ENCODE data around the gene DPPA5.

The DPPA5 gene

DNA sequence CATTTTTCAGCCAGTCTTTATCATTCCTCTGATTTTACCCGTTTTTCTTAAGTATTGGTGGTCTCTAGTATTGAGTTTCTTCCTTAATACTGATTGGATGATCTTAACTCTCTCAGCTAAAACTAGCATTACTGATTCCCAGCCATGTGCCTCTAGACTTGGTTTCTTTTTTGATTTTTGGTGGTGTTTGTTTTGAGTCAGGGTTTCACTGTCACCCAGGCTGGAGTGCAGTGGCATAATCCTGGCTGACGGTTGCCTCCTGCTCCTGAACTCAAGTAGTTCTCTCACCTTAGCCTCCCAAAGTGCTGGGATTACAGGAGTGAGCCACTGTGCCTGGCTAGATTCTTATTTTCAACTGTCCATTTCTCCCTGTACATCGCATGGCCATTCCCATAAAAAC lies 24.9 kb downstream of the DPPA5 start:
- TF ChIP-seq TAF1 (IDR thresholded peaks at IDR 0.05; ENCODE audit: borderline replicate concordance, insufficient read depth, low read length) (no peak), SIN3A (IDR thresholded peaks at IDR 0.05; ENCODE audit: borderline replicate concordance, insufficient read depth, low read length) (no peak), POLR2AphosphoS5 (IDR thresholded peaks at IDR 0.05; ENCODE audit: low read depth, low read length) (no peak), FOXP2 (optimal IDR thresholded peaks at IDR 0.05; ENCODE audit: borderline replicate concordance, extremely low read depth, extremely low read length, insufficient read depth) (no peak)
- TF ChIP-seq, protein P1, sequence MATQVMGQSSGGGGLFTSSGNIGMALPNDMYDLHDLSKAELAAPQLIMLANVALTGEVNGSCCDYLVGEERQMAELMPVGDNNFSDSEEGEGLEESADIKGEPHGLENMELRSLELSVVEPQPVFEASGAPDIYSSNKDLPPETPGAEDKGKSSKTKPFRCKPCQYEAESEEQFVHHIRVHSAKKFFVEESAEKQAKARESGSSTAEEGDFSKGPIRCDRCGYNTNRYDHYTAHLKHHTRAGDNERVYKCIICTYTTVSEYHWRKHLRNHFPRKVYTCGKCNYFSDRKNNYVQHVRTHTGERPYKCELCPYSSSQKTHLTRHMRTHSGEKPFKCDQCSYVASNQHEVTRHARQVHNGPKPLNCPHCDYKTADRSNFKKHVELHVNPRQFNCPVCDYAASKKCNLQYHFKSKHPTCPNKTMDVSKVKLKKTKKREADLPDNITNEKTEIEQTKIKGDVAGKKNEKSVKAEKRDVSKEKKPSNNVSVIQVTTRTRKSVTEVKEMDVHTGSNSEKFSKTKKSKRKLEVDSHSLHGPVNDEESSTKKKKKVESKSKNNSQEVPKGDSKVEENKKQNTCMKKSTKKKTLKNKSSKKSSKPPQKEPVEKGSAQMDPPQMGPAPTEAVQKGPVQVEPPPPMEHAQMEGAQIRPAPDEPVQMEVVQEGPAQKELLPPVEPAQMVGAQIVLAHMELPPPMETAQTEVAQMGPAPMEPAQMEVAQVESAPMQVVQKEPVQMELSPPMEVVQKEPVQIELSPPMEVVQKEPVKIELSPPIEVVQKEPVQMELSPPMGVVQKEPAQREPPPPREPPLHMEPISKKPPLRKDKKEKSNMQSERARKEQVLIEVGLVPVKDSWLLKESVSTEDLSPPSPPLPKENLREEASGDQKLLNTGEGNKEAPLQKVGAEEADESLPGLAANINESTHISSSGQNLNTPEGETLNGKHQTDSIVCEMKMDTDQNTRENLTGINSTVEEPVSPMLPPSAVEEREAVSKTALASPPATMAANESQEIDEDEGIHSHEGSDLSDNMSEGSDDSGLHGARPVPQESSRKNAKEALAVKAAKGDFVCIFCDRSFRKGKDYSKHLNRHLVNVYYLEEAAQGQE (IDR thresholded peaks at IDR 0.05; ENCODE audit: insufficient read depth in 1 of 2, low read depth in 2 of 2, low read length in 2 of 2): no peak

- TF ChIP-seq POLR2AphosphoS5 (IDR thresholded peaks at IDR 0.05; ENCODE audit: low read depth, low read length): no peak
- TF ChIP-seq, protein P1 (IDR thresholded peaks at IDR 0.05; ENCODE audit: insufficient read depth in 1 of 2, low read depth in 2 of 2, low read length in 2 of 2): no peak
- TF ChIP-seq FOXP2 (optimal IDR thresholded peaks at IDR 0.05; ENCODE audit: borderline replicate concordance, extremely low read depth, extremely low read length, insufficient read depth): no peak
- no peak for TF ChIP-seq SIN3A (IDR thresholded peaks at IDR 0.05; ENCODE audit: borderline replicate concordance, insufficient read depth, low read length)
- no peak for TF ChIP-seq TAF1 (IDR thresholded peaks at IDR 0.05; ENCODE audit: borderline replicate concordance, insufficient read depth, low read length)
These were observed 25.3 kb downstream of the DPPA5 start for GRCh38 chr6:73328790-73329189.

DNA sequence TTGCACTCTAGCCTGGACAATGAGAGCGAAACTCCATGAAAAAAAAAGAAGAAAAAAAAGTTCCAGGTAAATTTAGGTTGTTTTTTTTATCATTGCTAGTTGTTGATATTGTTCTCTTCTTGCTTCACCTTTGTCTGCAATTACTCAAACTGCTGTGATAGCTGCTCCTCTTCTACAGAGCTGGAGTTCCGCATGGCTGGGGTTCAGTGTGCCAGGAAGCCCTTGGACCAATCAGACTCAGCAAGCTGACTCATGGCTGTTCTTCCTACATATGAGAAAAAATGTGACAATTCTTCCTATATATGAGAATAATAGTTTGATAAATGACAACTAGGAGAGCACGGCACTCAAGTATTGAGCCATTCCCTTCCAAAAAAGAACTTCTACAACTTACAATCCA lies 28.4 kb downstream of the DPPA5 start:
- no peak for TF ChIP-seq TAF1 (IDR thresholded peaks at IDR 0.05; ENCODE audit: borderline replicate concordance, insufficient read depth, low read length)
- TF ChIP-seq FOXP2 (optimal IDR thresholded peaks at IDR 0.05; ENCODE audit: borderline replicate concordance, extremely low read depth, extremely low read length, insufficient read depth): no peak
- TF ChIP-seq SIN3A (IDR thresholded peaks at IDR 0.05; ENCODE audit: borderline replicate concordance, insufficient read depth, low read length): no peak
- TF ChIP-seq, protein P1 (IDR thresholded peaks at IDR 0.05; ENCODE audit: insufficient read depth in 1 of 2, low read depth in 2 of 2, low read length in 2 of 2): no peak
- TF ChIP-seq POLR2AphosphoS5 (IDR thresholded peaks at IDR 0.05; ENCODE audit: low read depth, low read length): no peak

DNA sequence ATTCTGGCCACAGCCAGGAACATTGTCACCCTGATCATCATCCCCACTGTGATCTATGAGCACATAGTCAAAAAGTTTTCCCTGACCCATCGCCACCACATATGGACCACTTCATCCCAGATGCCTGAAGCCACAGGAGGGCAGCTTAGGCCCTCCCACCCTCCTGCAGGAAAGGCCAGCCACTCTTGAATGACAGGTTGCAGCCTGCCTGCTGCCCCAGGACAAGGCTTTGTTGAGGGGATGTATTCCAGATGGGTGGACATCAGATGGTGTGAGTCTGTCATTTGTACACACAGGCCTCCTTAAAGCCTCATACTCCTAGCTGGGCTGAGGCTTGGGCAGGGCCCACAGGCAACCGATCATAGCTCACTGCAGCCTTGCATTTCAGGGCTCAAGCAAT lies 30.8 kb downstream of the DPPA5 start:
- TF ChIP-seq POLR2AphosphoS5 (IDR thresholded peaks at IDR 0.05; ENCODE audit: low read depth, low read length) (no peak), TAF1 (IDR thresholded peaks at IDR 0.05; ENCODE audit: borderline replicate concordance, insufficient read depth, low read length) (no peak), FOXP2 (optimal IDR thresholded peaks at IDR 0.05; ENCODE audit: borderline replicate concordance, extremely low read depth, extremely low read length, insufficient read depth) (no peak), SIN3A (IDR thresholded peaks at IDR 0.05; ENCODE audit: borderline replicate concordance, insufficient read depth, low read length) (no peak)
- TF ChIP-seq, protein P1 (IDR thresholded peaks at IDR 0.05; ENCODE audit: insufficient read depth in 1 of 2, low read depth in 2 of 2, low read length in 2 of 2): no peak

All from PFSK-1 (cell line).